Stromal cell of bone marrow (primary cell): ENCODE measurements around the gene EIF1.
"Not testable (repeated sequence)": the region's sequence is repeated elsewhere in the genome, so short reads cannot be mapped to it uniquely, and the experiment has no call there.

ENCODE experiments used
- DNase-seq: peaks from one replicate; pipeline ENCODE4 v3.0.0-alpha.2; 2012; ENCODE audit warnings: low read depth

The EIF1 gene

GRCh38 chr17:41655611-41656111 is 33.0 kb upstream of the EIF1 start:
- no peak for DNase-seq

- no peak for DNase-seq
Measured at GRCh38 chr17:41656249-41657023, 32.2 kb upstream of the EIF1 start.

GRCh38 chr17:41657176-41657754 is 31.4 kb upstream of the EIF1 start:
- no peak for DNase-seq

GRCh38 chr17:41657936-41658335 is 30.7 kb upstream of the EIF1 start:
- no peak for DNase-seq

GRCh38 chr17:41658846-41659245 is 29.8 kb upstream of the EIF1 start:
- DNase-seq, result no peak

- DNase-seq, result no peak
Measured at GRCh38 chr17:41659427-41660212, 29.1 kb upstream of the EIF1 start.

- no peak for DNase-seq
Measured at GRCh38 chr17:41660221-41660711, 28.4 kb upstream of the EIF1 start.

GRCh38 chr17:41663451-41664171 is 25.1 kb upstream of the EIF1 start:
- DNase-seq, result no peak

- no peak for DNase-seq
Measured at GRCh38 chr17:41664172-41664457, 24.6 kb upstream of the EIF1 start.

GRCh38 chr17:41664587-41665565 is 23.8 kb upstream of the EIF1 start:
- DNase-seq, result no peak

GRCh38 chr17:41665566-41666236 is 23.0 kb upstream of the EIF1 start:
- DNase-seq, result peak; percentile 61

GRCh38 chr17:41666237-41666641 is 22.4 kb upstream of the EIF1 start:
- no peak for DNase-seq

GRCh38 chr17:41666708-41667279 is 21.9 kb upstream of the EIF1 start:
- DNase-seq, result no peak

GRCh38 chr17:41667280-41668041 is 21.2 kb upstream of the EIF1 start:
- no peak for DNase-seq

GRCh38 chr17:41672153-41672552 is 16.5 kb upstream of the EIF1 start:
- DNase-seq, result no peak

GRCh38 chr17:41675157-41676057 is 13.3 kb upstream of the EIF1 start:
- DNase-seq, result not testable (repeated sequence)

- DNase-seq, result no peak
Measured at GRCh38 chr17:41676058-41676419, 12.6 kb upstream of the EIF1 start.

GRCh38 chr17:41678411-41678906 is 10.2 kb upstream of the EIF1 start:
- DNase-seq, result peak; percentile 20
